ENCODE results near the gene ZBTB7A.

Gene ZBTB7A

GRCh38 chr19:4054441-4055208 is 12.1 kb downstream of the ZBTB7A start:
- no peak for DNase-seq (ENCODE audit: low read depth)

- no peak for DNase-seq (ENCODE audit: low read depth)
Observed at GRCh38 chr19:4053423-4054324, 13.0 kb downstream of the ZBTB7A start.

GRCh38 chr19:4052993-4053422 is 13.7 kb downstream of the ZBTB7A start:
- no peak for DNase-seq (ENCODE audit: low read depth)

GRCh38 chr19:4052114-4052992 is 14.3 kb downstream of the ZBTB7A start:
- no peak for DNase-seq (ENCODE audit: low read depth)

- no peak for DNase-seq (ENCODE audit: low read depth)
Observed at GRCh38 chr19:4051175-4052101, 15.3 kb downstream of the ZBTB7A start.

- no peak for DNase-seq (ENCODE audit: low read depth)
Observed at GRCh38 chr19:4049432-4049831, 17.3 kb downstream of the ZBTB7A start.

GRCh38 chr19:4046946-4047683 is 19.6 kb downstream of the ZBTB7A start:
- DNase-seq (ENCODE audit: low read depth), result no peak

- DNase-seq (ENCODE audit: low read depth), result no peak
Observed at GRCh38 chr19:4046362-4046691, 20.4 kb downstream of the ZBTB7A start.

GRCh38 chr19:4045597-4046361 is 20.9 kb downstream of the ZBTB7A start:
- no peak for DNase-seq (ENCODE audit: low read depth)

- DNase-seq (ENCODE audit: low read depth), result no peak
Observed at GRCh38 chr19:4044990-4045465, 21.7 kb downstream of the ZBTB7A start.

- DNase-seq (ENCODE audit: low read depth), result no peak
Observed at GRCh38 chr19:4043966-4044715, 22.6 kb downstream of the ZBTB7A start.

GRCh38 chr19:4043401-4043800 is 23.3 kb downstream of the ZBTB7A start:
- DNase-seq (ENCODE audit: low read depth), result no peak

GRCh38 chr19:4042731-4043082 is 24.0 kb downstream of the ZBTB7A start:
- no peak for DNase-seq (ENCODE audit: low read depth)

GRCh38 chr19:4042064-4042730 is 24.5 kb downstream of the ZBTB7A start:
- DNase-seq (ENCODE audit: low read depth), result no peak

GRCh38 chr19:4038661-4039423 is 27.9 kb downstream of the ZBTB7A start:
- DNase-seq (ENCODE audit: low read depth), result no peak

- DNase-seq (ENCODE audit: low read depth), result no peak
Observed at GRCh38 chr19:4038057-4038456, 28.6 kb downstream of the ZBTB7A start.

GRCh38 chr19:4037301-4037949 is 29.3 kb downstream of the ZBTB7A start:
- DNase-seq (ENCODE audit: low read depth), result no peak
